Ascending aorta (tissue), 2 donors: Measurements from ENCODE around the gene AGPAT4. TPM values are rescaled to one million over a fixed set of nuclear protein-coding genes. Genes with fewer than 3 reads are reported as not detected.

Source experiments
- DNase-seq, 2 donors: peaks; one replicate each; pipeline ENCODE4 v3.0.0-alpha.2; 2019; ENCODE audit warnings: low spot score in 2 of 2
- H3K27ac ChIP-seq, 2 donors: fragments of 200-600 bp; sonication (generic); one replicate each; pipeline ENCODE4 v1.5.1; 2016 to 2017; ENCODE audit warnings: mild to moderate bottlenecking in 1 of 2
- H3K27me3 ChIP-seq: fragments of 200-600 bp; sonication (generic); one replicate; pipeline ENCODE4 v1.5.1; 2017
- H3K36me3 ChIP-seq, 2 donors: fragments of 200-600 bp; sonication (generic); one replicate each; pipeline ENCODE4 v1.5.1; 2016
- H3K4me1 ChIP-seq, 2 donors: fragments of 200-600 bp; sonication (generic); one replicate each; pipeline ENCODE4 v1.5.1; 2016 to 2017; ENCODE audit warnings: mild to moderate bottlenecking in 1 of 2
- H3K4me3 ChIP-seq, 2 donors: fragments of 200-600 bp; sonication (generic); one replicate each; pipeline ENCODE4 v1.5.1; 2016 to 2017; ENCODE audit warnings: mild to moderate bottlenecking in 1 of 2
- H3K9me3 ChIP-seq, 2 donors: fragments of 200-600 bp; sonication (generic); one replicate each; pipeline ENCODE4 v1.5.1; 2016
- intact Hi-C: fragments of 100-400 bp; cut with DNase I; formaldehyde crosslinking; loops from one replicate; pipeline ENCODE4 v1.15.1; 2023
- total RNA-seq: library from RNA; depleted of rRNA; stranded (reverse); fragments of >200 nt; gene quantifications from one replicate; pipeline ENCODE4 v1.1.0, GENCODE V29; 2016
- TF ChIP-seq, protein P1 (sequence below), 3 experiments: fragments of 200-600 bp in 2 of 3; fragments of 450-650 bp in 1 of 3; sonication (generic) in 2 of 3; IDR thresholded peaks; one replicate each; pipeline ENCODE4 v1.5.1; 2016 to 2019; ENCODE audit warnings: antibody characterized with exemption in 3 of 3, mild to moderate bottlenecking in 1 of 3, moderate library complexity in 1 of 3

AGPAT4 gene
- total RNA-seq, 1 donor from 2014 or later, result 6.8 TPM

DNA sequence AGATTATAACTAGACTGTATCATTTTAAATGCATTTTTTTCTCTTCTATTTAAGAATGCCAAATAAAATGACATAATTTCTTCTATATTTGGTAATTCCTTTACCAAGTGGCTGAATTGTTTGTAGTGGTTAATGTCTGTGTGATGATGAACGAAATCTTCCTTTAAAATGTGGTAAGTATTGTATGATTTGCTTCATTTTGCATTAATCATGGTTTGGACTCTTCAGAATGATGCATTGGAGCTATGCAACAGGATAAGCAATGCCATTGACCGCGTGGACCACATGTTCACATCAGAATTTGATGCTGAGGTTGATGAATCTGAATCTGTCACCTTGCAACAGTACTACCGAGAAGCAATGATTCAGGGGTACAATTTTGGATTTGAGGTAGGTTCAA lies 182.7 kb downstream of the AGPAT4 start:
- TF ChIP-seq, protein P1, sequence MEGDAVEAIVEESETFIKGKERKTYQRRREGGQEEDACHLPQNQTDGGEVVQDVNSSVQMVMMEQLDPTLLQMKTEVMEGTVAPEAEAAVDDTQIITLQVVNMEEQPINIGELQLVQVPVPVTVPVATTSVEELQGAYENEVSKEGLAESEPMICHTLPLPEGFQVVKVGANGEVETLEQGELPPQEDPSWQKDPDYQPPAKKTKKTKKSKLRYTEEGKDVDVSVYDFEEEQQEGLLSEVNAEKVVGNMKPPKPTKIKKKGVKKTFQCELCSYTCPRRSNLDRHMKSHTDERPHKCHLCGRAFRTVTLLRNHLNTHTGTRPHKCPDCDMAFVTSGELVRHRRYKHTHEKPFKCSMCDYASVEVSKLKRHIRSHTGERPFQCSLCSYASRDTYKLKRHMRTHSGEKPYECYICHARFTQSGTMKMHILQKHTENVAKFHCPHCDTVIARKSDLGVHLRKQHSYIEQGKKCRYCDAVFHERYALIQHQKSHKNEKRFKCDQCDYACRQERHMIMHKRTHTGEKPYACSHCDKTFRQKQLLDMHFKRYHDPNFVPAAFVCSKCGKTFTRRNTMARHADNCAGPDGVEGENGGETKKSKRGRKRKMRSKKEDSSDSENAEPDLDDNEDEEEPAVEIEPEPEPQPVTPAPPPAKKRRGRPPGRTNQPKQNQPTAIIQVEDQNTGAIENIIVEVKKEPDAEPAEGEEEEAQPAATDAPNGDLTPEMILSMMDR (IDR thresholded peaks at IDR 0.05), result no peak
- intact Hi-C loops, result no loop called here
- H3K4me1 ChIP-seq, result no peaks in the 10 kb centered on the region
- no peaks in the 10 kb centered on the region for H3K27me3 ChIP-seq
- H3K36me3 ChIP-seq, result peaks cover 58 to 72% of the 10 kb centered on the region in 2 donors
- no peak overlapping the region for H3K27ac ChIP-seq
- H3K9me3 ChIP-seq, result no peaks in the 10 kb centered on the region
- H3K4me3 ChIP-seq, result no peak overlapping the region
- no peak for DNase-seq

DNA sequence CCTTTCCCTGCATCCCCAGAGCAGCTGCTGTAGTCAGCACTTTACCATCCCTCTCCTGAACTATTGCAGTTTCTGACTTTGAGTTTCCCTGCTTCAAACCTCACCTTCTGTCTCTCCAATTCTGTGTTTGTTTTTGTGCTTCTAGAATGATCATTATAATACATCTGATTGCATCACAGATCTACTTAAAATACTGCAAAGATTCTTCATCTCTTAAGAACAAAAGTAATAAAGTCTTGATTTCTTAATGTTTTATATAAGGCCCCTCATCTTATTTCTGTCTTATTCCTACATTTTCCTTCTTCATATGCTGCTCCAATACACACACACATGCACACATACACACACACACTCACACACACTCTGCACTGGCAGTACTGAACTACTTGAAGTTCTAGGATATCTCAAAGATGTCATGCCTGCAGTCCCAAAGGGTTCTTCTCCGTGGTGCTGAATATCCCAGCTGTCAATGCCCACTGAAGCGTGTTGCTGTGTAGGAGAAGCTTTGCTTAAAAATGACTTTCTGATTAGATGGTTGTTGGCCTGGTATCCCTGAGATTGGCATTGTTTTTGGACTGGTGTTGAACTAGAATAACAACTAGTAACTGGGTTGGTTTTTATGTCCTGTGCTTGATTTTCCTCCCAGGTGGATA lies 185.1 kb downstream of the AGPAT4 start:
- Histone ChIP-seq H3K4me3 (no peak overlapping the region), H3K36me3 (peaks cover 54 to 82% of the 10 kb centered on the region in 2 donors), H3K4me1 (no peaks in the 10 kb centered on the region), H3K9me3 (no peaks in the 10 kb centered on the region), H3K27ac (no peak overlapping the region), H3K27me3 (no peaks in the 10 kb centered on the region)
- TF ChIP-seq, protein P1 (IDR thresholded peaks at IDR 0.05), result no peak
- no peak for DNase-seq
- intact Hi-C loops, result no loop called here

DNA sequence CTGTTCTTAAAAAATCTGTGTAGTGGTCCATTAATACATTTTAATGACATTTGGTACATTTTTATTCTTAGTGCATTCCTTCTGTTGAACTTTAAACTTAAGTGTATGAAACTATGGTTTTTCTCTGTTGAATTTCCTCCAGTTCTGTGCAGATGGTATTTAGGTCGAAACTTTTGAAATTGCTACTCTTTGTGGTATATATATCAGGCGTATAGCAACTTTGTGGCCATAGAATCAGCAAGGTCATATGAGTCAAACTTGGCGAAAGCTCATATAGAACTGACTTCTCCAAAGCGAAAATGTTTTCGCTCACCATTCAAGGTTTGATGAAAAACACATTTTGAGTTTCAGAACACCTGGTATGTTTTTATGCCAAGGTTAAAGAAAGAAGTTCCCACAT lies 188.6 kb downstream of the AGPAT4 start:
- H3K36me3 ChIP-seq, result peaks cover 42 to 92% of the 10 kb centered on the region in 2 donors
- intact Hi-C loops, result no loop called here

DNA sequence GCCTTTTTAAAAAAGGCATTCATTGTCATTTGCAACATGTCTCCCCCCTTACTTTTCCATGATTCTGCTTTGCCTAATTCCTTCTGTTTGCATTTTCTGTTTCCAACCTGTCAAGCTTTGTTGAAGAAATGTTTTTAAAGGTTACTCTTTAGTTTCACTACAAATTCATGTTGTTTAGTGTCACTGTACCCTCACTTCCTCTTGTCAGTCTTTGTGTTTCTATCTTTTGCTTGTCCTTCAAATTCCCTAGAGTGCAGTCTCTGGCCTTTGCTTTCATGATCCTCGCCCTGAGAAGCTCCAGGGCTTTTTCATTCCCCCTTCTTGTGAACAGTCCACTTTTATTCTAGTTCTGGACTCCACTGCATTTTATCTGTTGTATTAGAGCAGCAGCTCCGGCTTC lies 191.6 kb downstream of the AGPAT4 start:
- Histone ChIP-seq H3K36me3 (peaks cover 18 to 79% of the 10 kb centered on the region in 2 donors), H3K4me1 (no peaks in the 10 kb centered on the region), H3K27ac (no peak overlapping the region), H3K27me3 (no peaks in the 10 kb centered on the region), H3K4me3 (no peak overlapping the region), H3K9me3 (no peaks in the 10 kb centered on the region)
- no peak for DNase-seq
- TF ChIP-seq, protein P1 (IDR thresholded peaks at IDR 0.05), result no peak
- intact Hi-C loops, result no loop called here

More for the DNA sequence above, 188.6 kb downstream of the AGPAT4 start:
- no peaks in the 10 kb centered on the region for H3K27me3 ChIP-seq
- no peak overlapping the region for H3K27ac ChIP-seq
- H3K9me3 ChIP-seq, result no peaks in the 10 kb centered on the region
- no peaks in the 10 kb centered on the region for H3K4me1 ChIP-seq
- TF ChIP-seq, protein P1 (IDR thresholded peaks at IDR 0.05), result no peak
- H3K4me3 ChIP-seq, result no peak overlapping the region
- no peak for DNase-seq

DNA sequence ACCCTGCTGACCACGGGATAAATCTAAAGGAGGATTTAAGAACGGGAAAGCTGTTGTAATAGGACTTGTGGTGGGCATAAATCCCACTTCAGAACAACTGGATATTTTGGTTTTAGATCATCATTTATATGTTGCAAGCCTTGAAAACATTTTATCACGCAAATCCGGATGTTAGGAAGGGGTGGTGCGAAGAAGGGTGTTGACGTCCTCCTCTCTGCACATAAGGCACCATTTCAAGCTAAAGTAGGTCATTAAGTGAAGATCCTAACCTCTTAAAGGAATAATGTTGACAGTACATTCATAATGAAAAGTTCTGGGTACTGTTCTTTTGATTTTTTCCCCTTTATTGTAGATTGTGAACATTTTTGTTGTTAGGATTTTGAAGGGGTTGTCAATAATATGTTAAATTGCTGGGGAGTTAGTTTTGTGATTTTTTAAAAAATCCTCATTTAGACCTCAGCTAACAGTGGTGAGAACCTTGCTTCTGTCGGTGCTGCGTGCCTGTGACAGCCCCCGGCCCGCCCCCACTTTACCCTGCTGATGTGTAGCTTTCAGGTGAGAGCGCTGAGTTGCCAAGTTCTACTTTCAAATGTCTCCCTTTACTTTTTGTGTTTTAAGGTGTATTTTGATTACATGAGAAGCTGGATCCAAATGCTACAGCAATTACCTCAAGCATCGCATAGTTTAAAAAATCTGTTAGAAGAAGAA lies 193.4 kb downstream of the AGPAT4 start:
- Histone ChIP-seq H3K27ac (no peak overlapping the region), H3K4me1 (no peaks in the 10 kb centered on the region), H3K27me3 (no peaks in the 10 kb centered on the region), H3K36me3 (peaks cover 12 to 69% of the 10 kb centered on the region in 2 donors), H3K4me3 (no peak overlapping the region), H3K9me3 (no peaks in the 10 kb centered on the region)
- TF ChIP-seq, protein P1 (IDR thresholded peaks at IDR 0.05), result no peak
- intact Hi-C loops, result no loop called here
- DNase-seq, result no peak
